GM23338 (cell line): Measurements from ENCODE around the gene SMYD3. TPM values are rescaled to one million over a fixed set of nuclear protein-coding genes. Genes with fewer than 3 reads are reported as not detected.

Source experiments
- ATAC-seq: fragments of 200-7000 bp; cut with Tn5 transposase; 3 replicates; pipeline ENCODE4 v1.9.1; 2020
- DNase-seq: peaks from one replicate; pipeline ENCODE4 v3.0.0-alpha.2; 2015; ENCODE audit warnings: low spot score
- H2AFZ ChIP-seq: fragments of 200-600 bp; sonication (generic); 2 replicates; pipeline ENCODE4 v1.8.0; 2016; ENCODE audit warnings: antibody characterized with exemption, mild to moderate bottlenecking, moderate library complexity
- H3F3A ChIP-seq: fragments of 200-600 bp; sonication (generic); replicated peaks from 2 replicates; pipeline ENCODE4 v1.8.0; 2017; ENCODE audit warnings: antibody characterized with exemption, mixed run types, low read depth
- H3K27ac ChIP-seq: fragments of 200-600 bp; sonication (generic); 2 replicates; pipeline ENCODE4 v1.6.1; 2016; ENCODE audit warnings: low read depth
- H3K27me3 ChIP-seq: fragments of 200-600 bp; sonication (generic); 2 replicates; pipeline ENCODE4 v1.8.0; 2016; ENCODE audit warnings: mild to moderate bottlenecking, mixed run types, moderate library complexity; ENCODE audit not compliant: insufficient read depth
- H3K36me3 ChIP-seq: fragments of 200-600 bp; sonication (generic); 2 replicates; pipeline ENCODE4 v1.8.0; 2016; ENCODE audit warnings: mild to moderate bottlenecking; ENCODE audit not compliant: insufficient read depth
- H3K4me1 ChIP-seq: fragments of 200-600 bp; sonication (generic); 2 replicates; pipeline ENCODE4 v1.8.0; 2016; ENCODE audit warnings: mild to moderate bottlenecking, moderate library complexity; ENCODE audit not compliant: insufficient read depth
- H3K4me2 ChIP-seq: fragments of 200-600 bp; sonication (generic); 2 replicates; pipeline ENCODE4 v1.7.1; 2017; ENCODE audit warnings: mixed run types
- H3K4me3 ChIP-seq: fragments of 200-600 bp; sonication (generic); 2 replicates; pipeline ENCODE4 v1.6.1; 2016; ENCODE audit warnings: mixed run types
- H3K79me2 ChIP-seq: fragments of 200-600 bp; sonication (generic); replicated peaks from 2 replicates; pipeline ENCODE4 v1.8.0; 2017; ENCODE audit warnings: mild to moderate bottlenecking; ENCODE audit not compliant: insufficient read depth
- H3K9me2 ChIP-seq: fragments of 200-600 bp; sonication (generic); 2 replicates; pipeline ENCODE4 v1.8.0; 2017; ENCODE audit not compliant: insufficient read depth
- H4K20me1 ChIP-seq: fragments of 200-600 bp; sonication (generic); replicated peaks from 2 replicates; pipeline ENCODE4 v1.8.0; 2017; ENCODE audit warnings: mild to moderate bottlenecking; ENCODE audit not compliant: insufficient read depth
- H3K27ac Mint-ChIP-seq: 2 replicates; pipeline ENCODE4 v1.8.0; 2020; ENCODE audit warnings: inconsistent platforms, mild to moderate bottlenecking, moderate library complexity, mixed read lengths
- H3K27me3 Mint-ChIP-seq: 3 replicates; pipeline ENCODE4 v1.8.0; 2022; ENCODE audit warnings: low read depth, mild to moderate bottlenecking, moderate library complexity, mixed read lengths, inconsistent platforms; ENCODE audit not compliant: insufficient read depth, poor library complexity
- H3K36me3 Mint-ChIP-seq: 3 replicates; pipeline ENCODE4 v1.8.0; 2021; ENCODE audit warnings: low read depth, mild to moderate bottlenecking, inconsistent platforms, moderate library complexity, mixed read lengths
- H3K4me1 Mint-ChIP-seq: 3 replicates; pipeline ENCODE4 v1.8.0; 2020; ENCODE audit warnings: mild to moderate bottlenecking, inconsistent platforms, mixed read lengths
- H3K4me3 Mint-ChIP-seq: 3 replicates; pipeline ENCODE4 v1.8.0; 2021; ENCODE audit warnings: moderate library complexity, mild to moderate bottlenecking, inconsistent platforms, mixed read lengths
- H3K9me3 Mint-ChIP-seq: 3 replicates; pipeline ENCODE4 v1.8.0; 2020; ENCODE audit warnings: moderate library complexity, mild to moderate bottlenecking, inconsistent platforms, mixed read lengths
- CREB1 ChIP-seq: fragments of 250-450 bp; sonication (Bioruptor Pico); IDR thresholded peaks from 2 replicates; pipeline ENCODE4 v1.5.0; 2020; ENCODE audit warnings: low read depth, mild to moderate bottlenecking, moderate library complexity
- EZH2 ChIP-seq: fragments of 200-600 bp; sonication (generic); IDR thresholded peaks from one replicate; pipeline ENCODE4 v1.8.0; 2017; ENCODE audit warnings: antibody characterized with exemption, mild to moderate bottlenecking, low read depth; ENCODE audit not compliant: unreplicated experiment
- EZH2phosphoT487 ChIP-seq: fragments of 200-600 bp; sonication (generic); IDR thresholded peaks from one replicate; pipeline ENCODE4 v1.8.1; 2018; ENCODE audit warnings: antibody characterized with exemption; ENCODE audit not compliant: unreplicated experiment
- JUNB ChIP-seq: IDR thresholded peaks from one replicate; pipeline ENCODE4 v1.6.1; 2016; ENCODE audit warnings: antibody characterized with exemption; ENCODE audit not compliant: unreplicated experiment
- NANOG ChIP-seq: IDR thresholded peaks from 2 replicates; pipeline ENCODE4 v1.6.1; 2016; ENCODE audit warnings: antibody characterized with exemption, borderline replicate concordance
- STAT1 ChIP-seq: IDR thresholded peaks from one replicate; pipeline ENCODE4 v1.6.1; 2016; ENCODE audit warnings: antibody characterized with exemption; ENCODE audit not compliant: unreplicated experiment
- ZNF114 ChIP-seq: fragments of 250-450 bp; sonication (Bioruptor Pico); IDR thresholded peaks from 2 replicates; pipeline ENCODE4 v1.5.0; 2020; ENCODE audit warnings: mild to moderate bottlenecking, moderate library complexity
- polyA plus RNA-seq: library from polyadenylated mRNA; unstranded; fragments of >200 nt; fragmentation: Nextera tagmentation; extraction: Ambion mirVana; gene quantifications from 2 replicates; pipeline ENCODE4 v1.2.1, GENCODE V29; 2016
- total RNA-seq: library from RNA; depleted of rRNA; stranded (reverse); fragments of >200 nt; shearing (Covaris generic); gene quantifications from 2 replicates; pipeline ENCODE4 v1.2.3, GENCODE V29; 2014
- TF ChIP-seq, protein P1 (sequence below), 2 experiments: fragments of 200-600 bp in 1 of 2; sonication (generic) in 1 of 2; conservative IDR thresholded peaks; 2 replicates each; pipeline versions ENCODE4 v1.5.1 to v1.6.1; 2016 to 2017; ENCODE audit warnings: antibody characterized with exemption in 2 of 2, low read depth in 2 of 2, mild to moderate bottlenecking in 2 of 2, moderate library complexity in 1 of 2
- TF ChIP-seq, protein P2 (sequence below): IDR thresholded peaks from one replicate; pipeline ENCODE4 v1.6.1; 2018; ENCODE audit warnings: antibody characterized with exemption; ENCODE audit not compliant: unreplicated experiment
- TF ChIP-seq, protein P3 (sequence below): IDR thresholded peaks from 2 replicates; pipeline ENCODE4 v1.6.1; 2016; ENCODE audit warnings: antibody characterized with exemption
- TF ChIP-seq, protein P4 (sequence below): fragments of 250-450 bp; sonication (Bioruptor Pico); IDR thresholded peaks from 2 replicates; pipeline ENCODE4 v1.5.0; 2020; ENCODE audit warnings: mild to moderate bottlenecking, moderate library complexity

The SMYD3 gene
- total and polyA plus RNA-seq, 2 experiments from 2014 or later, result 31.8 to 34.4 TPM

DNA sequence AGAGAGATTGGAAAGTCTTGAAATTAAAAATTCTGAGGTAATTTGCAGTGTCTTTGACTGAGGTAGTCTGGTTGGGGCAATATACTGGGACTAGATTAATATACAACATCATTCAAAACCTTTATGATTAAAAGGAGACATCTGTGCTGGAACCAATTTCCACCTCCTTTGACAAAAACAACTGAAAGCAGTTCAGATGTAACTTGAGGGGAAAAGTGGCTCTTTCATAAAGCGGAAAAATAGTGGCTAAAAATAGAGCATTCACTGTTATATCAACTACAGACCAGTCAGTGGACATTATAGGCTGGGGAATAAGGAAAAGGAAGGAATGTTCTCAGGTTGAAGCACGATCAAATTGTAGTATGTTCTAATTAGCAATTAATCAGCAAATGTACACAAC lies 635.9 kb downstream of the SMYD3 start (continued):
- TF ChIP-seq EZH2phosphoT487 (no peak), CREB1 (no peak), EZH2 (no peak)
- TF ChIP-seq, protein P1, sequence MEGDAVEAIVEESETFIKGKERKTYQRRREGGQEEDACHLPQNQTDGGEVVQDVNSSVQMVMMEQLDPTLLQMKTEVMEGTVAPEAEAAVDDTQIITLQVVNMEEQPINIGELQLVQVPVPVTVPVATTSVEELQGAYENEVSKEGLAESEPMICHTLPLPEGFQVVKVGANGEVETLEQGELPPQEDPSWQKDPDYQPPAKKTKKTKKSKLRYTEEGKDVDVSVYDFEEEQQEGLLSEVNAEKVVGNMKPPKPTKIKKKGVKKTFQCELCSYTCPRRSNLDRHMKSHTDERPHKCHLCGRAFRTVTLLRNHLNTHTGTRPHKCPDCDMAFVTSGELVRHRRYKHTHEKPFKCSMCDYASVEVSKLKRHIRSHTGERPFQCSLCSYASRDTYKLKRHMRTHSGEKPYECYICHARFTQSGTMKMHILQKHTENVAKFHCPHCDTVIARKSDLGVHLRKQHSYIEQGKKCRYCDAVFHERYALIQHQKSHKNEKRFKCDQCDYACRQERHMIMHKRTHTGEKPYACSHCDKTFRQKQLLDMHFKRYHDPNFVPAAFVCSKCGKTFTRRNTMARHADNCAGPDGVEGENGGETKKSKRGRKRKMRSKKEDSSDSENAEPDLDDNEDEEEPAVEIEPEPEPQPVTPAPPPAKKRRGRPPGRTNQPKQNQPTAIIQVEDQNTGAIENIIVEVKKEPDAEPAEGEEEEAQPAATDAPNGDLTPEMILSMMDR (conservative IDR thresholded peaks at IDR 0.05; ENCODE audit: low read depth in 2 of 2), result no peak
- TF ChIP-seq, protein P2, sequence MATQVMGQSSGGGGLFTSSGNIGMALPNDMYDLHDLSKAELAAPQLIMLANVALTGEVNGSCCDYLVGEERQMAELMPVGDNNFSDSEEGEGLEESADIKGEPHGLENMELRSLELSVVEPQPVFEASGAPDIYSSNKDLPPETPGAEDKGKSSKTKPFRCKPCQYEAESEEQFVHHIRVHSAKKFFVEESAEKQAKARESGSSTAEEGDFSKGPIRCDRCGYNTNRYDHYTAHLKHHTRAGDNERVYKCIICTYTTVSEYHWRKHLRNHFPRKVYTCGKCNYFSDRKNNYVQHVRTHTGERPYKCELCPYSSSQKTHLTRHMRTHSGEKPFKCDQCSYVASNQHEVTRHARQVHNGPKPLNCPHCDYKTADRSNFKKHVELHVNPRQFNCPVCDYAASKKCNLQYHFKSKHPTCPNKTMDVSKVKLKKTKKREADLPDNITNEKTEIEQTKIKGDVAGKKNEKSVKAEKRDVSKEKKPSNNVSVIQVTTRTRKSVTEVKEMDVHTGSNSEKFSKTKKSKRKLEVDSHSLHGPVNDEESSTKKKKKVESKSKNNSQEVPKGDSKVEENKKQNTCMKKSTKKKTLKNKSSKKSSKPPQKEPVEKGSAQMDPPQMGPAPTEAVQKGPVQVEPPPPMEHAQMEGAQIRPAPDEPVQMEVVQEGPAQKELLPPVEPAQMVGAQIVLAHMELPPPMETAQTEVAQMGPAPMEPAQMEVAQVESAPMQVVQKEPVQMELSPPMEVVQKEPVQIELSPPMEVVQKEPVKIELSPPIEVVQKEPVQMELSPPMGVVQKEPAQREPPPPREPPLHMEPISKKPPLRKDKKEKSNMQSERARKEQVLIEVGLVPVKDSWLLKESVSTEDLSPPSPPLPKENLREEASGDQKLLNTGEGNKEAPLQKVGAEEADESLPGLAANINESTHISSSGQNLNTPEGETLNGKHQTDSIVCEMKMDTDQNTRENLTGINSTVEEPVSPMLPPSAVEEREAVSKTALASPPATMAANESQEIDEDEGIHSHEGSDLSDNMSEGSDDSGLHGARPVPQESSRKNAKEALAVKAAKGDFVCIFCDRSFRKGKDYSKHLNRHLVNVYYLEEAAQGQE, result no peak

DNA sequence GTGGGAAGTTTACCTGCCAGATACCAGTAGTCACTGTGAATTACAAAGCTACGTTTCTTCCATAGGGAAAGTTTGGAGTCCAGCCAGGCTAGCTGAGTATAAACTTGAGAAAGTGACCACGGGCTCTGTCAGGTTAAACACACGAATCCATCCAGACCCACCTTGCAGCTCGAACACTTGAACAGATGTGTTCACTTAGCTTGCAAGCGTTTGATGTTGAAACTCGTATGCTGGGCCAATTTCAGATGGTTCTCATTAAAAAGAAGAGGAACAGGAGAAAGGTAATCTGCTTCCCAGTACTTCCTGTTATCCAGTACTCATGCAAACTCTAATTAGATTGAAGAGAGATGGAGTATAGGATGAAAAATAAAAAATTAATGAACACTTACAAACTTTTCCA lies 636.4 kb downstream of the SMYD3 start:
- H3K27me3 Mint-ChIP-seq, result no peaks in the 10 kb centered on the region
- H3K4me1 Mint-ChIP-seq, result no peaks in the 10 kb centered on the region
- Histone ChIP-seq H4K20me1 (no peaks in the 10 kb centered on the region), H3K27ac (no peak overlapping the region), H3F3A (no peaks in the 10 kb centered on the region), H3K79me2 (no peaks in the 10 kb centered on the region), H2AFZ (no peak overlapping the region), H3K4me3 (no peak overlapping the region), H3K4me1 (no peaks in the 10 kb centered on the region), H3K9me2 (no peaks in the 10 kb centered on the region; the same call in 1 of the 2 replicates), H3K4me2 (no peak overlapping the region), H3K27me3 (no peaks in the 10 kb centered on the region), H3K36me3 (no peaks in the 10 kb centered on the region)
- DNase-seq (no peak), ATAC-seq (no peak)
- no peaks in the 10 kb centered on the region for H3K36me3 Mint-ChIP-seq
- no peak overlapping the region for H3K4me3 Mint-ChIP-seq
- no peak overlapping the region; the same call in 1 of the 2 replicates for H3K27ac Mint-ChIP-seq
- no peaks in the 10 kb centered on the region for H3K9me3 Mint-ChIP-seq
- TF ChIP-seq EZH2, result no peak
- no peak for TF ChIP-seq NANOG
- TF ChIP-seq, protein P3, sequence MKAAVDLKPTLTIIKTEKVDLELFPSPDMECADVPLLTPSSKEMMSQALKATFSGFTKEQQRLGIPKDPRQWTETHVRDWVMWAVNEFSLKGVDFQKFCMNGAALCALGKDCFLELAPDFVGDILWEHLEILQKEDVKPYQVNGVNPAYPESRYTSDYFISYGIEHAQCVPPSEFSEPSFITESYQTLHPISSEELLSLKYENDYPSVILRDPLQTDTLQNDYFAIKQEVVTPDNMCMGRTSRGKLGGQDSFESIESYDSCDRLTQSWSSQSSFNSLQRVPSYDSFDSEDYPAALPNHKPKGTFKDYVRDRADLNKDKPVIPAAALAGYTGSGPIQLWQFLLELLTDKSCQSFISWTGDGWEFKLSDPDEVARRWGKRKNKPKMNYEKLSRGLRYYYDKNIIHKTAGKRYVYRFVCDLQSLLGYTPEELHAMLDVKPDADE, result no peak
- TF ChIP-seq, protein P4, sequence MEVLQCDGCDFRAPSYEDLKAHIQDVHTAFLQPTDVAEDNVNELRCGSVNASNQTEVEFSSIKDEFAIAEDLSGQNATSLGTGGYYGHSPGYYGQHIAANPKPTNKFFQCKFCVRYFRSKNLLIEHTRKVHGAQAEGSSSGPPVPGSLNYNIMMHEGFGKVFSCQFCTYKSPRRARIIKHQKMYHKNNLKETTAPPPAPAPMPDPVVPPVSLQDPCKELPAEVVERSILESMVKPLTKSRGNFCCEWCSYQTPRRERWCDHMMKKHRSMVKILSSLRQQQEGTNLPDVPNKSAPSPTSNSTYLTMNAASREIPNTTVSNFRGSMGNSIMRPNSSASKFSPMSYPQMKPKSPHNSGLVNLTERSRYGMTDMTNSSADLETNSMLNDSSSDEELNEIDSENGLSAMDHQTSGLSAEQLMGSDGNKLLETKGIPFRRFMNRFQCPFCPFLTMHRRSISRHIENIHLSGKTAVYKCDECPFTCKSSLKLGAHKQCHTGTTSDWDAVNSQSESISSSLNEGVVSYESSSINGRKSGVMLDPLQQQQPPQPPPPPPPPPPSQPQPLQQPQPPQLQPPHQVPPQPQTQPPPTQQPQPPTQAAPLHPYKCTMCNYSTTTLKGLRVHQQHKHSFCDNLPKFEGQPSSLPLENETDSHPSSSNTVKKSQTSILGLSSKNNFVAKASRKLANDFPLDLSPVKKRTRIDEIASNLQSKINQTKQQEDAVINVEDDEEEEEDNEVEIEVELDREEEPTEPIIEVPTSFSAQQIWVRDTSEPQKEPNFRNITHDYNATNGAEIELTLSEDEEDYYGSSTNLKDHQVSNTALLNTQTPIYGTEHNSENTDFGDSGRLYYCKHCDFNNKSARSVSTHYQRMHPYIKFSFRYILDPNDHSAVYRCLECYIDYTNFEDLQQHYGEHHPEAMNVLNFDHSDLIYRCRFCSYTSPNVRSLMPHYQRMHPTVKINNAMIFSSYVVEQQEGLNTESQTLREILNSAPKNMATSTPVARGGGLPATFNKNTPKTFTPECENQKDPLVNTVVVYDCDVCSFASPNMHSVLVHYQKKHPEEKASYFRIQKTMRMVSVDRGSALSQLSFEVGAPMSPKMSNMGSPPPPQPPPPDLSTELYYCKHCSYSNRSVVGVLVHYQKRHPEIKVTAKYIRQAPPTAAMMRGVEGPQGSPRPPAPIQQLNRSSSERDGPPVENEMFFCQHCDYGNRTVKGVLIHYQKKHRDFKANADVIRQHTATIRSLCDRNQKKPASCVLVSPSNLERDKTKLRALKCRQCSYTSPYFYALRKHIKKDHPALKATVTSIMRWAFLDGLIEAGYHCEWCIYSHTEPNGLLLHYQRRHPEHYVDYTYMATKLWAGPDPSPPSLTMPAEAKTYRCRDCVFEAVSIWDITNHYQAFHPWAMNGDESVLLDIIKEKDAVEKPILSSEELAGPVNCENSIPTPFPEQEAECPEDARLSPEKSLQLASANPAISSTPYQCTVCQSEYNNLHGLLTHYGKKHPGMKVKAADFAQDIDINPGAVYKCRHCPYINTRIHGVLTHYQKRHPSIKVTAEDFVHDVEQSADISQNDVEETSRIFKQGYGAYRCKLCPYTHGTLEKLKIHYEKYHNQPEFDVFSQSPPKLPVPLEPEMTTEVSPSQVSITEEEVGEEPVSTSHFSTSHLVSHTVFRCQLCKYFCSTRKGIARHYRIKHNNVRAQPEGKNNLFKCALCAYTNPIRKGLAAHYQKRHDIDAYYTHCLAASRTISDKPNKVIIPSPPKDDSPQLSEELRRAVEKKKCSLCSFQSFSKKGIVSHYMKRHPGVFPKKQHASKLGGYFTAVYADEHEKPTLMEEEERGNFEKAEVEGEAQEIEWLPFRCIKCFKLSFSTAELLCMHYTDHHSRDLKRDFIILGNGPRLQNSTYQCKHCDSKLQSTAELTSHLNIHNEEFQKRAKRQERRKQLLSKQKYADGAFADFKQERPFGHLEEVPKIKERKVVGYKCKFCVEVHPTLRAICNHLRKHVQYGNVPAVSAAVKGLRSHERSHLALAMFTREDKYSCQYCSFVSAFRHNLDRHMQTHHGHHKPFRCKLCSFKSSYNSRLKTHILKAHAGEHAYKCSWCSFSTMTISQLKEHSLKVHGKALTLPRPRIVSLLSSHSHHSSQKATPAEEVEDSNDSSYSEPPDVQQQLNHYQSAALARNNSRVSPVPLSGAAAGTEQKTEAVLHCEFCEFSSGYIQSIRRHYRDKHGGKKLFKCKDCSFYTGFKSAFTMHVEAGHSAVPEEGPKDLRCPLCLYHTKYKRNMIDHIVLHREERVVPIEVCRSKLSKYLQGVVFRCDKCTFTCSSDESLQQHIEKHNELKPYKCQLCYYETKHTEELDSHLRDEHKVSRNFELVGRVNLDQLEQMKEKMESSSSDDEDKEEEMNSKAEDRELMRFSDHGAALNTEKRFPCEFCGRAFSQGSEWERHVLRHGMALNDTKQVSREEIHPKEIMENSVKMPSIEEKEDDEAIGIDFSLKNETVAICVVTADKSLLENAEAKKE, result no peak
- no peak for TF ChIP-seq STAT1
- no peak for TF ChIP-seq JUNB
- TF ChIP-seq ZNF114 (CRISPR knock-in tag), result no peak
